GM12892 (cell line): Measurements from ENCODE around the gene TSEN15.

Source experiments
- POLR2A ChIP-seq: IDR thresholded peaks from 2 replicates; pipeline ENCODE4 v1.6.1; 2011; ENCODE audit warnings: low read depth, low read length, control low read depth
- POLR2AphosphoS5 ChIP-seq: IDR thresholded peaks from 2 replicates; pipeline ENCODE4 v1.6.1; 2011; ENCODE audit warnings: low read depth, low read length, control low read depth
- TAF1 ChIP-seq: IDR thresholded peaks from 2 replicates; pipeline ENCODE4 v1.6.1; 2011; ENCODE audit warnings: low read depth, mild to moderate bottlenecking, control low read depth, low read length, borderline replicate concordance

DNA sequence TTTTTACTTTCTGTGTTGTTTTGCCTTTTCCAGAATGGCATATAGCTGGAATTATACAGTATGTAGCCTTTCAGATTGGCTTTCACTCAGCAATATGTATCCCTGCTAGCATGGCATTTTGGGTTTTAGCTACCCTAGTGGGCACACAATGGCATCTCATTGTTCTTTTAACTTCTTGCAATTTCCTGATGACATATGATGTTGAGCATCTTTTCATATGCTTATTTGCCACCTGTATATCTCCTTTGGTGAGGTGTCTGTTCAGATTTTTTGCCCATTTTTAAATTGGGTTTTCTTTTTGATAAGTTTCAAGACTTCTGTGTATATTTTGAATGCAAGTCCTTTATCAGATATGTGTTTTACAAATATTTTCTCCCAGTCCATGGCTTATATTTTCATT is 14.0 kb downstream of the TSEN15 start:
- no peak for TF ChIP-seq POLR2A
- TF ChIP-seq POLR2AphosphoS5, result no peak
- no peak for TF ChIP-seq TAF1
